GM21529 (cell line): ENCODE data around the gene GLDC.
"Not testable (repeated sequence)": the region's sequence is repeated elsewhere in the genome, so short reads cannot be mapped to it uniquely, and the experiment has no call there.

Source experiments
- ATAC-seq: cut with Tn5 transposase; IDR thresholded peaks from one replicate; pipeline ENCODE4 v1.9.1; 2021; ENCODE audit not compliant: unreplicated experiment

GLDC gene

GRCh38 chr9:6645355-6646292, at the start of gene GLDC:
GLDC (minus strand) TSS chr9:6645729; CDS start chr9:6645499, 230 bp downstream.
- peak; percentile 95 for ATAC-seq

- peak; percentile 51 for ATAC-seq
These were observed 47.4 kb upstream of the GLDC start for GRCh38 chr9:6692881-6693361.

GRCh38 chr9:6692433-6692832, 46.9 kb upstream of the GLDC start:
- ATAC-seq = no peak

GRCh38 chr9:6690675-6691070, 45.1 kb upstream of the GLDC start:
- ATAC-seq = not testable (repeated sequence)

- peak; percentile 45 for ATAC-seq
These were observed 44.6 kb upstream of the GLDC start for GRCh38 chr9:6689893-6690674.

- ATAC-seq = no peak
These were observed 41.7 kb upstream of the GLDC start for GRCh38 chr9:6687180-6687579.

- ATAC-seq = no peak
These were observed 40.9 kb upstream of the GLDC start for GRCh38 chr9:6686396-6686795.

- no peak for ATAC-seq
These were observed 36.5 kb upstream of the GLDC start for GRCh38 chr9:6681957-6682501.

- ATAC-seq = peak; percentile 66
These were observed 35.8 kb upstream of the GLDC start for GRCh38 chr9:6681147-6681956.

- ATAC-seq = peak; percentile 18
These were observed 35.2 kb upstream of the GLDC start for GRCh38 chr9:6680797-6681146.

- no peak for ATAC-seq
These were observed 32.3 kb upstream of the GLDC start for GRCh38 chr9:6677803-6678202.

- no peak for ATAC-seq
These were observed 30.9 kb upstream of the GLDC start for GRCh38 chr9:6676254-6676921.

GRCh38 chr9:6675268-6675667, 29.7 kb upstream of the GLDC start:
- no peak for ATAC-seq

GRCh38 chr9:6673326-6674025, 27.9 kb upstream of the GLDC start:
- no peak for ATAC-seq

GRCh38 chr9:6672118-6672517, 26.6 kb upstream of the GLDC start:
- ATAC-seq = no peak

GRCh38 chr9:6671416-6671815, 25.9 kb upstream of the GLDC start:
- no peak for ATAC-seq

- ATAC-seq = no peak
These were observed 24.4 kb upstream of the GLDC start for GRCh38 chr9:6669881-6670280.

GRCh38 chr9:6667633-6668280, 22.2 kb upstream of the GLDC start:
- ATAC-seq = no peak

- no peak for ATAC-seq
These were observed 21.6 kb upstream of the GLDC start for GRCh38 chr9:6667080-6667479.
